NT2/D1 (cell line): ENCODE data around the gene SLC26A5.
"Not testable (repeated sequence)": the region's sequence is repeated elsewhere in the genome, so short reads cannot be mapped to it uniquely, and the experiment has no call there.

Experiments used
- DNase-seq: peaks from one replicate; pipeline ENCODE4 v3.0.0-alpha.2; 2011; ENCODE audit warnings: low read depth, low spot score
- H3K27me3 ChIP-seq: 2 replicates; pipeline ENCODE4 v1.6.0; 2011; ENCODE audit warnings: mild to moderate bottlenecking; ENCODE audit not compliant: insufficient read length, insufficient read depth
- H3K36me3 ChIP-seq: 2 replicates; pipeline ENCODE4 v1.6.1; 2011; ENCODE audit warnings: mild to moderate bottlenecking, low read length, mixed read lengths; ENCODE audit not compliant: insufficient read depth, insufficient read length
- H3K4me1 ChIP-seq: 2 replicates; pipeline ENCODE4 v1.5.1; 2011; ENCODE audit not compliant: insufficient read depth, insufficient read length
- H3K4me3 ChIP-seq: 2 replicates; pipeline ENCODE4 v1.5.1; 2011; ENCODE audit warnings: low read depth; ENCODE audit not compliant: insufficient read length
- H3K9ac ChIP-seq: 2 replicates; pipeline ENCODE4 v1.6.0; 2011; ENCODE audit warnings: low read depth; ENCODE audit not compliant: insufficient read length
- H3K9me3 ChIP-seq: 2 replicates; pipeline ENCODE4 v1.5.1; 2011; ENCODE audit warnings: mild to moderate bottlenecking, low read length; ENCODE audit not compliant: insufficient read depth
- SUZ12 ChIP-seq: IDR thresholded peaks from 2 replicates; pipeline ENCODE4 v1.6.1; 2011; ENCODE audit not compliant: insufficient read length, insufficient read depth; ENCODE audit errors: extremely low read depth
- YY1 ChIP-seq: IDR thresholded peaks from 2 replicates; pipeline ENCODE4 v1.6.1; 2011; ENCODE audit not compliant: insufficient read length, insufficient read depth
- ZNF274 ChIP-seq: IDR thresholded peaks from 2 replicates; pipeline ENCODE4 v1.6.1; 2011; ENCODE audit warnings: mild to moderate bottlenecking, low read depth, low read length

Gene SLC26A5

DNA sequence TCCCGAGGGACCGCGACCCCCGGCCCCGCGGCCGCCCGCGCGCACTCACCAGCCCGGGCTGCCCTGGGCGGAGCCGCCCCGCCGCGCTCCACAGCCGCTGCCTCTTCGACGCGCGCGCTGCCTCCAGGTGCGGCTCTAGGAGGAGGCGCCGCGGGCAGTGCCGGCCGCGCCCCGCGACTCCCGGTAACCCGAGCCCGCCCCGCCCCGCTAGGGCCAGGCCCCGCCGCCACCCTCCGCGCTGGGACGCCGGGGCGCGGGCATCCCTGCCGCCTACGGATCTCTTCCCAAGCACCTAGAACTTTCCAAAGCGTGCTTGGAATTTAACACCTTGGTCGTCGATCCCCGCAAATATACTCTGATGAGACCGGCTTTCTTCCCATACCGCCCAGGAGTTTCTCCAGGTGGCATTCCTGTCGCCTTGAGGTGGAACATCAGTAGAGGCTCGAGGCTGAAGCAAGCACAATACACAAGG lies at the start of gene SLC26A5:
Gene SLC26A5, minus strand, starts transcription at position 159 of the 472 bp plus-strand sequence. CDS start 24,693 bp downstream, outside the sequence.
- Histone ChIP-seq H3K9ac (peak within 1 kb of the TSS; percentile 70), H3K4me3 (peak within 1 kb of the TSS; percentile 42), H3K4me1 (no peaks in the 10 kb centered on the region), H3K27me3 (peaks cover 49% of the 10 kb centered on the region), H3K36me3 (no peaks in the 10 kb centered on the region), H3K9me3 (no peaks in the 10 kb centered on the region)
- TF ChIP-seq YY1: no peak
- TF ChIP-seq SUZ12: no peak
- no peak for TF ChIP-seq ZNF274
- DNase-seq: no peak

DNA sequence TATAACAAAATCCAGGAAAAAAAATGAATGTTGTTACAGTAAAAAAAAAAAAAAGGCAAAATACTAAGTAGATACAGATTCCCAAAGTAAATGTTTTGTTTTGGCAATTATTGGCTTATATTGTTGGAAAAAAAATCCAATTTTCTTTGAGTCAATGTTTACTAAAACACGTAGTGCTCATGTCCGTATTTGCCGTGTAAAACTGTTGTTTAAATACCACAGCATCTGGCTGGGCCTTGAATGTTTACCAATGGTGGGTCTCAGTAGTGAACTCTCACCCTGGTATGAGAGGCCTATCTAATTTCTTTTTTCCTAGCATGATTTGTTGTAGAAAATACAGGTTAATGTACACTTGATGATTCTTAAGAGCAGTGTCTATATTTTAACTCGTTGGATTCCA lies 41.4 kb upstream of the SLC26A5 start:
- no peaks in the 10 kb centered on the region for H3K27me3 ChIP-seq
- H3K36me3 ChIP-seq: no peaks in the 10 kb centered on the region
- H3K9me3 ChIP-seq: no peaks in the 10 kb centered on the region
- no peaks in the 10 kb centered on the region for H3K4me1 ChIP-seq
- H3K9ac ChIP-seq: no peak overlapping the region
- TF ChIP-seq SUZ12: no peak
- TF ChIP-seq YY1: no peak
- no peak overlapping the region for H3K4me3 ChIP-seq
- no peak for DNase-seq

- H3K36me3 ChIP-seq, H3K27me3 ChIP-seq, H3K9me3 ChIP-seq, H3K4me3 ChIP-seq, DNase-seq, H3K4me1 ChIP-seq, H3K9ac ChIP-seq: not testable (repeated sequence)
Observed at GRCh38 chr7:103486873-103487272, 40.9 kb upstream of the SLC26A5 start.

- no peak for DNase-seq
- Histone ChIP-seq H3K9me3 (no peaks in the 10 kb centered on the region), H3K27me3 (no peaks in the 10 kb centered on the region), H3K9ac (no peak overlapping the region), H3K4me1 (no peaks in the 10 kb centered on the region), H3K36me3 (no peaks in the 10 kb centered on the region), H3K4me3 (no peak overlapping the region)
- no peak for TF ChIP-seq YY1
- TF ChIP-seq SUZ12: no peak
- TF ChIP-seq ZNF274: no peak
Observed at GRCh38 chr7:103480771-103481170, 34.8 kb upstream of the SLC26A5 start.

GRCh38 chr7:103474956-103475355 lies 28.9 kb upstream of the SLC26A5 start:
- TF ChIP-seq ZNF274 (no peak), SUZ12 (no peak), YY1 (no peak)

DNA sequence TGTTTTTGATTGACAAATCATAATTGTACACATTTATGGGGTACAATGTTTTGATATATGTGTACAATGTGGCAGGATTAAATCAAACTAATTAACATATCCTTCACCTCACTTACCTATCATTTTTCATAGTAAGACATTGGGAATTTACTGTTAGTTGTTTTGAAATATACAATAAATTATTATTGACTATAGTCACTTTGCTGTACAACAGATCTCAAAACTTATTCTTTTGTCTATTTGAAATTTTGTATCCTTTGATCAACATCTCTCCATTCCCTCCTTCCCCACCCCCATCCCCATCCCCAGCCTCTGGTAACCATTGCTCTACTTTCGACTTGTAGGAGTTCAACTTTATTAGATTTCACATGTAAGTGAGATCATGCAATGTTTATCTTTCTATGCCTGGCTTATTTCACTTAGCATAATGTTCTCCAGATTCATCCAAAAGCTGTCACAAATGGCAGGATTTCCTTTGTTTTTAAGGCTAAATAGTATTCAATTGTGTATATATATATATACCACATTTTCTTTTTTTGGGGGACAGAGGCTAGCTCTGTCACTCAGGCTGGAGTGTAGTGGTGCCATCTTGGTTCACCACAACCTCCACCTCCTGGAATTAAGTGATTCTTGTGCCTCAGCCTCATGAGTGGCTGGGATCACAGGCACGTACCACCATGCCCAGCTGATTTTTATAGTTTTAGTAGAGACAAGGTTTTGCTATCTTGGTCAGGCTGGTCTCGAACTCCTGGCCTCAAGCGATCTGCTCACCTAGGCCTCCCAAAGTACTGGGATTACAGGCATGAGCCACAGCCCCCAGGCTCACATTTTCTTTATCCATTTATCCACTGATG lies 23.3 kb upstream of the SLC26A5 start:
- H3K9ac ChIP-seq: no peak overlapping the region
- no peak overlapping the region for H3K4me3 ChIP-seq
- no peaks in the 10 kb centered on the region for H3K27me3 ChIP-seq
- no peaks in the 10 kb centered on the region for H3K36me3 ChIP-seq
- H3K4me1 ChIP-seq: no peaks in the 10 kb centered on the region
- TF ChIP-seq ZNF274 (no peak), YY1 (no peak), SUZ12 (no peak)
- no peaks in the 10 kb centered on the region for H3K9me3 ChIP-seq
- DNase-seq: no peak

More at GRCh38 chr7:103474956-103475355, 28.9 kb upstream of the SLC26A5 start:
- Histone ChIP-seq H3K9ac (no peak overlapping the region), H3K9me3 (no peaks in the 10 kb centered on the region), H3K4me3 (no peak overlapping the region), H3K27me3 (no peaks in the 10 kb centered on the region), H3K36me3 (no peaks in the 10 kb centered on the region), H3K4me1 (no peaks in the 10 kb centered on the region)
- DNase-seq: no peak

DNA sequence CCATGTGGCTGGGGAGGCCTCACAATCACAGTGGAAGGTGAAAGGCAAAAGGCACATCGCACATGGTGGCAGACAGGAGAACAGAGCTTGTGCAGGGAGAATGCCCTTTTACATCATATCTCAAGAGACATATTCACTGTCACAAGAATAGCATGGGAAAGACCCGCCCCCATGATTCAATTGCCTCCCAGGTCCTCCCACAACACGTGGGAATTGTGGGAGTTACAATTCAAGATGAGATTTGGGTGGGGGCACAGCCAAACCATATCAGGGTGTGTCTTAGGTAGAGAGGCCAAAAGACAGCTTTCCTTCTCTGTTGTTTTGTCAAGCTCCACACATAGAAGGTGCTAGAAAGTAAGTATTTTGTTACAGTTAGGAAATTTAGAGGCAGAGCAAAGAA lies 20.8 kb upstream of the SLC26A5 start:
- Histone ChIP-seq H3K9me3 (no peaks in the 10 kb centered on the region), H3K27me3 (no peaks in the 10 kb centered on the region), H3K9ac (no peak overlapping the region), H3K4me1 (no peaks in the 10 kb centered on the region), H3K4me3 (no peak overlapping the region), H3K36me3 (no peaks in the 10 kb centered on the region)
- DNase-seq: no peak
- TF ChIP-seq YY1: no peak
- no peak for TF ChIP-seq ZNF274
- TF ChIP-seq SUZ12: no peak
